Inferior parietal cortex (tissue), 1 donor: Measurements from ENCODE around the gene PYHIN1.
A peak's percentile ranks its signal among the peaks of the same experiment; 100 is the strongest.

Experiments used
- DNase-seq: peaks from one replicate; pipeline ENCODE4 v3.0.0-alpha.2; 2016; ENCODE audit errors: extremely low spot score

Gene PYHIN1

DNA sequence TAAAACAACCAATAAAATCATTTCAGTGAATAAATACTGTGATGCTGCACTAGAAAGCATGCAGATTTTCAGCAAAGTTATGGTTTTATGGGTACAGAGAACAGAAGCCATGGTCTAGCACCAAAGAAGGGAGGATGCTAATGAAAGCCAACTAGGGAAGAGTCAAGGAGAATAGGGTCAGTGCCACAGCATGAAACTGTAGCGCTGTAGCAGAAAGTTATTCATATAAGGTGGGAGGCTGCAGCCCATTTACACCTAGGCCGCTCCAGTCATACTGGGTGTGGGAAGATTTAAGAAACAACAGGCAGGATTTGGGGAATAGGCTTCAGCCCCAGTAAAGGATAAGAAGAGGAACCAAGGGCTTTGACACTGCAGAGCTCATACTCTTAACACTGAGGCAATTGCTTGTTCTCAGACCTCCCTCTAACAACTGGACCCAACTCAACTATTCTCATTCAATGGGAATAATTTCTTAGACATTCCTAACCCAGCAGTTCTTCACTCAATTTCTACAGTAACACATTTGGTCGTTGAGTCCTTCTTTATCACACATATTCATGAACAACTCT, 82.7 kb downstream of the PYHIN1 start:
- DNase-seq = no peak

DNA sequence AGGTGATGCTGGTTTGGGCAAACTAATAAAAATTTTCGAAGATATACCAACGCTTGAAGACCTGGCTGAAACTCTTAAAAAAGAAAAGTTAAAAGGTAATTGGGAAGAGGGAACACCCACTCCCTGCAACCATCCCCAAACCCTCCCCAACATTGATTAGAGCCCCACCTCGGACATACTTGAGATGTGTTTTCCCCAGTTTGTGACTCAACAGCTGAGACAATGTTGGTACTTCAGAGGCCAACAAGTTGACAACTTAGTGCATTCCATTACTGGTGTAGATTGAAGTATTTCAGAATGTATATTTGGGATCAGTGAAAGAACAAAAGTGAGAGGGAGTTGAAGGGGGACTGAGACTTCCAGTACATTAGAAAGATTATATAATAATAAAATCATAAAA, 83.5 kb downstream of the PYHIN1 start:
- DNase-seq = no peak

DNA sequence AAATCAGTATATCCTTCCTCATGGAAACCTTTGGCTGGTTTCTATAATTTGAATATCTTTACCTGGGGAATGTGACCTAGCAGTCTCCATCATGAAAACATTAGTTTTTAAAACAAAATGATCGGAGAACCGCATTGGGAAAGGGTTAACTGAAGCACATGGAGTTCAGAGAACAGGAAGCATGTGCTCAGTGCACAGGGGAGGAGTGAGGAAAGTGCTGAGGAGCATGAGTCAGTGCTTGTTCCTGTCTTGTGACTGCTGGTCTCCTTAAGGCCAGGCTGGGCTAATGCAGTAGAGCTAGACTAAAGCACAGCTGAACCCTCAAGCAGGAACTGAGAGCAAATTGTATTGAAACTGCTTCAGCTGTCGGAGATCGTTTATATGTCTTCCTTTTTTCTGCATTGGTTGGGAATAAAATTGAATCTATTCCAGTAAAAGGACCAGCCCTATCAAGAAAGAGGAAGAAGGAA, 84.1 kb downstream of the PYHIN1 start:
- DNase-seq = peak; percentile 51

DNA sequence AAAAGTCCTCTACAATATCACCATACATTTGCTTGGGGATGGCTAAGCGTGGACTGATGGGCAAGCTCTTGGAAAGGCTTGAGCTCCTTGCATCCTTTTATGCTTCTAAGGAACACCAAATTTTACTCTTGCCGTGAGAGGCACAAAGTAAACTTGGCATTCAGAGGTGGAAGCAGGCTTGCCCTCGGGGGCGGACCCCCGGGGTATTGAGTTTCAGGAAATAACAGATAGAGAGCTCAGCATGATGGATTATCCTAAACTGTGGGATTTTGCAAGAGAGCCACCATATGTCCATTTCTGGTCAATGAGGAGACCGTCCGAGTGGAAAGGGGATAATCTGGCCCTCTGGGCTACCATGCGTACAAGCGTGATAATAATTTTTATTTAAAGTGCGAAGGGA, 92.4 kb downstream of the PYHIN1 start:
- no peak for DNase-seq

DNA sequence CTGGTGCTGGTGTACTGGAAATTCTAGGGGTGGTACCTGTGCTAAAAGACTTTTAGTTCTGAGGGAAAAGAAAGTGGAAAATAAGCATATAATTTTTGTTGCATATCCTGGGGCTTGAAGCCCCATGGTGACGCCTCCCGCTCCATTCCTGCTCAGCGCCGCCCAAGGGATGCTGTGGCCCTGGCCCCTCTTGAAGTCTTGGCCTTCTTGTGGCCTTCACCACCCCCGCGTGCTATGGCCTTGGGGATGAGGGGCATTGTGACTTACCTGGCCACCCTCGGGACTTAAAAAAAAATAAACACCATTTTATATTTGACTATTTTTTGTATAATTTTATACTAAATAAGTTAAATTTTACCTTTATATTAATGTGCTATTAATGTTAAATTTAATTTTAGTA, 93.7 kb downstream of the PYHIN1 start:
- no peak for DNase-seq
